NCI-H1436 (cell line): Measurements from ENCODE around the gene PRPF8.
"Not testable (repeated sequence)": the region's sequence is repeated elsewhere in the genome, so short reads cannot be mapped to it uniquely, and the experiment has no call there.

Experiments used
- DNase-seq: peaks from one replicate; lab custom pipeline; 2025; lab: John Stamatoyannopoulos, UW

The PRPF8 gene

DNA sequence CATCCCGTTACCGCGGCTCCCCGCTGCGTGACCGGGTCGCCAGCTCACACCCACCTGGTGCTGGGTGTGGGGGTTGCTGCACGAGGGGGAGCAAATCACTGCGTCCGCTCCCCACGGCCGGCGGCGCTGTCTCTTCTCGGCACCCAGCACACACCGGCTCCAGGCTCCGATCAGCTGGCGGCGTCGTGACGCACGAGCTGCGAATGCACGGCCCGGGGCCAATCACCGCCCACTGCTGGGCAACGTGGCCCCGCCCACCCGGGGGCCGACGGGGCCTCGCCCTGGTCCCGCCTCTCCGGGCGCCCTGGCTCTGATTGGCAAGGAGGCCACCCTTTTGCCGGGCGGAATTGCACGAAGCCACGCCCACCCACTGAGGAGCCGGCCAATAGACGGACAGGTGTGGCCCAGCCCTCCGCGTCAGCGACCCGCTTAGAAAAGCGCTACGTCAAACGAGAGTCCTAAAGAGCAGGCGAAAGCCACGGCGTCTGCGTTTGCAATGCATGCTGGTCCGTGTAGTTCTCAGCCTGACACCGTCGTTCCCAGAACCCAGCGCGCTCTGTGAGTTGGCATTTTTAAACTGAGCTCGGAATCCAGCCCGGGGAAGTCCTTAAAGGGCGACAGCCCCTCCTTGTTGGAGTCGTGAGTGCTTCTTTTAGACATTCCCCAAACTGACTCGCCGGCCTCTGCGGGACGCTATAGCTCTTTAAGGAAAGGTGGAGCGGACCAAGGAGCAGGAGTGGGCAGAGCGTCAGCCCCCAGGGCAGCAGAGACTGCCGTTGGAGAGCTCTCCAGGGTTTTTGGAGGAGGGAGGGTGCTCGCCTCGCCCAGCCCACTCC lies 31.6 kb upstream of the PRPF8 start:
- peak; percentile 99 for DNase-seq

DNA sequence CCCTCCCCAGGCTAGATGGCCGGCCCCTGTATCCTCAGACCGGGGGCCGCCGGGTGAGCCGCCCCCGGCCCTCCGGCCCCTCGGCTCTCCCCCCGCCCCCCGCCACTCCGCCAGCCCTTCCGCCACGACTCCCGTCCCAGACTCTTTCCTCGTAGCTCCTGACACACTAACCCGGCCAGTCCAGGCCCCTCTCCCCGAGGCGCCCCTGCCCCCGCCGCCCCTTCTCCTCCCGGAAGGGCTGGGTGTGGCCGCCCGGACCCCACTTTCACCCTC lies 31.1 kb upstream of the PRPF8 start:
- no peak for DNase-seq

DNA sequence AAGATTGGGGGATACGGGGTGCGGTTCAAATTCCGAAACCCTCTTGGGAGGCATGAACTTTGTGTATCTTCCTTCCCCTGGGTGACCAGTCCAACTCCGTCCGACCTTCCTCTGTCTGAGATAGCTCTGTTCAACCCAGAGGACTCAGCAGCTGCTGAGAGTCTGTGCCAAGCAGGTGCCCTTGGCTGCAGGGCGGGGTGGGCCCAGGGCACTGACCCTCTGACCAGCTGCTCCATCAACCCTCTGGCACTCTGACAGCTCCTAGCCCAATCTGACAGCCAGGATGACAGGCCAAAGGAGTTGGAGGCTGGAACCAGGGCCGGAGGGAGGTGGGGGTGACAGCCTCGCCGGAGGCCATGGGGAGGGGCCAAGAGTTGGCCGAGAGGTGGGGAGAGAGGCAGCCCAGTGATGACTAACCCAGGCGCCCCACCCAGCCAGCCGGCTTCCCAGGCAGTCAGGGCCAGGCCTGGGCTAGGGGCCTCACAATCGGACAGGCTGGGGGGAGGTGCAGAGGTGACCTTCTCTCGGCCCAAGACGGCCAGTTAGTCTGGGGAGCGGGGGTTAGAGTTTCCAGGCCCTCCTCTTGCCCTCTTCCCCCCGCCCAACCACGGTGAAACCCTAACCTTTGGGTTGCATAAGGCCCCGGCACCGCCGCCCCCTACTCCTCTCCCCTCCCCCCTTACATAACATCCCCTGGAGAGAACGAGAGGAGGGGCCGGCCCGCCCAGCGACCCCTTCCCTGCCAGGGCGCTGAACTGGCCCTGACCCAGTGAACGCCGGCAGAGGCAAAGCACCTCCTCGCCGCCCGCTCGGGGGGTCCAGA lies 30.5 kb upstream of the PRPF8 start:
- no peak for DNase-seq

DNA sequence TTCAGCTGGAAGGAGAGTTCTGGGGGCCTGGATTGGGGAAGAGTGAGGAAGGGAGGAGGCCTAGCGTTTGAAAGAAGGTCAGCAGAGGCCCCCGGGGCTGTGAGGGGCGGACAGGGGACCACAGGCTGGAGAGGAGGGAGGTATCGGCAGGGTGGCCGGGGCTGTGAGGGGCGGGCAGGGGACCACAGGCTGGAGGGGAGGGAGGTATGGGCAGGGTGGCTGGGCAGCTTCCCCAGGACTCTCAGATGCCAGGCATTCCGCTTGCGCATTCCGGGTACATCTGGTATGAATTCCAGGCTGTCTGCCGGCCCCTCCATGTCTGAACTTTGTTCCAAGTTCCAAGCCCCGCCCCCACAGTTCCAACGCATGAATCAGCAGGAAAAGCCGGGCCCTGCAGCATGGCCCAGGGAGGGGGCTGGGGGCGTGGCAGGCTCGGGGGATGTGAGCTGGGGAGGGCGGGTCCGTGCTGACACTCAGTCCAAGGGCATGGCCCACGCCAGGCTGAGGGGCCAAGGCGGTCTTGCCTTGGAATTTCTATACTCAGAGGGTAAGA lies 29.8 kb upstream of the PRPF8 start:
- no peak for DNase-seq

DNA sequence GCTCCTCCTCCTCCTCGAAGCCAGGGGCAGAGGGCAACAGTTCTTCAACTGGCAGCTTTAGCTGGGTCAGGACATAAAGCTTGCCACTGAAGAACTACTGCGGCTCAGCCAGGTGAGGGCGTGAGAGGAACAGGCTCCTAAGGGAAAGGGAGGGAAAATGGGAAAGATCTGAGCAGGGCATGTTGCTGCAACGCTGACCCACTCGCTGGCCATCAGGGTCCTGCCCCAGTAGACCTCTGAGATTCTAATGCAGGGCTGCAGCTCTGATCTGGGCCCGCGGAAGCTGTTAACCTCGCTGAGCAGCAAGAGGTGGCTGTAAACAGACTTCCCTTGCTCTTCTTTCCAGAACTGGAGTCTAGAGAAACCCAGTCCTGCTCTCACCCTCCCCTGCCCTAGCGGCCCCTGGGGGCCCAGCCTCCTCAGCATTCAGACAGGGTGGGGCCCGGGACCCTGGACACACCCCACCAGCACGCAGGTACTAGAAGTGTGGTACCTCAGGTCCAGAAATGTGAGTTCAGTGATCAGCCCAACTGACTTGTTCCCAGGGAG lies 29.3 kb upstream of the PRPF8 start:
- DNase-seq, result peak; percentile 12

DNA sequence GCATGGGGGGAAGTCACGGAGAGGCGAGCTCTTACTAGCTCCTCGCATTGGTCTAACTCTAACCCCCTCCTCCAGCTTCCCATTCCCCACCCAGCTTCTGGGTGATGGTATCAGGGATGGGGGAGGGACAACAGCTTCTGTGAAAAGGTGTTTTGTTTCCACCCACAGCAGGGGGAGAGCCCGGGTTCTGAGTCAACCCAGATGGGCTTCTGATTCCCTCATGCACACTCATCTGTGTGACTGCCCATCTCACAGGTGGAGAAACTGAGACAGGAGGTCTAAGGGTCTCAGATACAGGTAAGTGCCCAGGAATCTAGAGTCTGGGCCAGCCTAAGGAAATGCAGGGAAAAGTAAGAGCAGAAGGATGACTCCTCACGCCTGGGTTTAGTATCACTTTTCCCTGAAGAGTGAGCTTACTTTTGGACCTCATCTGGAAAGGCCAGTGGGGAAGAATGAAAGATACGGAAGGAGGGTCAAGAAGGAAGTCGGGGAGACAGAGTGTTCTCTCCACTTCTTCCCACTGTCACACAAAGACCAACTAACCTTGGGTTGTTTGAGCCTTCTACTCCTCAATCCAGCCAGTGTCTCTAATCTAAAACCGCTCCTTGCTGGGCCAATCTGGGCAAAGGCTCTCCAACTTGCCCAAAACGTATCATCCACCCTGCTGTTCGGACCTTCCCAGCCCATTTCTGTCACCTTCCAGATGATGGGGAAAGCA lies 28.7 kb upstream of the PRPF8 start:
- no peak for DNase-seq

DNA sequence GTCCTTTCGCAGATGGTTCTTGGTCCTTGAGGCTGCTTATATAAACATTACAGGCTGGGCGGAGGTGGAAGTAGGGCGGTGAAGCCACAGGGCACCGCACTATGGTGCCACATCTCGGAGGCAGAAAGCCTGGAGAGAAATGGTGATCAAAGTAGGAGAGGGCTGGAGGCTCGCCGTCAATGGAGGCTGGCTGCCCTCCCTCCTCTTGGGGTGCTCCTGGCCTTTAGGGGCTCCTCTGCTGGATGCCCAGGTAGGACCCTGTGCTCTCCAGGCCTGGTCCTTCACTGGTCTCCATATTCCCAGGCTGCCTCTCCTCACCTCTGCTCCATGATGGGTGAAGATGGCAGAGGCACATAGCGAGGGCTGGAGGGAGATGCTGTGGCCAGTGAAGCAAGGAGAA lies 27.6 kb upstream of the PRPF8 start:
- DNase-seq, result no peak

DNA sequence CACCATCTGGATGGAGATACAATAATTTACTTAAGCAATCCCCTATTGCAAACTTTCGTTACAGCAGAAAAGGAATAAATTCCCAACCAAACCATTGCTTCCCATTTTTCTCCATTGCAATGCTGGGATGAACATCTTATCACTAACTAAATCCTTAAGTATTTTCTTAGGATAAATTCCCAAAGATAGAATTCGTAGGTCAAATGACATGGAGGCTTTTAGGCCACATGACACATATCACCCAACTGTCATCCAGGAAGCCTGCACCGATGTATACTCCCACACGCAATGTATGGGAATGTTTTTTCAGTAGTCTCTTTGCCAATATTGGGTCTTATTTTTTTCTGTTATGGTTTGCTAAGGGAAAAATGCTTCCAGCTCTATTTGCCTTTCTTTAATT lies 27.1 kb upstream of the PRPF8 start:
- DNase-seq, result no peak

DNA sequence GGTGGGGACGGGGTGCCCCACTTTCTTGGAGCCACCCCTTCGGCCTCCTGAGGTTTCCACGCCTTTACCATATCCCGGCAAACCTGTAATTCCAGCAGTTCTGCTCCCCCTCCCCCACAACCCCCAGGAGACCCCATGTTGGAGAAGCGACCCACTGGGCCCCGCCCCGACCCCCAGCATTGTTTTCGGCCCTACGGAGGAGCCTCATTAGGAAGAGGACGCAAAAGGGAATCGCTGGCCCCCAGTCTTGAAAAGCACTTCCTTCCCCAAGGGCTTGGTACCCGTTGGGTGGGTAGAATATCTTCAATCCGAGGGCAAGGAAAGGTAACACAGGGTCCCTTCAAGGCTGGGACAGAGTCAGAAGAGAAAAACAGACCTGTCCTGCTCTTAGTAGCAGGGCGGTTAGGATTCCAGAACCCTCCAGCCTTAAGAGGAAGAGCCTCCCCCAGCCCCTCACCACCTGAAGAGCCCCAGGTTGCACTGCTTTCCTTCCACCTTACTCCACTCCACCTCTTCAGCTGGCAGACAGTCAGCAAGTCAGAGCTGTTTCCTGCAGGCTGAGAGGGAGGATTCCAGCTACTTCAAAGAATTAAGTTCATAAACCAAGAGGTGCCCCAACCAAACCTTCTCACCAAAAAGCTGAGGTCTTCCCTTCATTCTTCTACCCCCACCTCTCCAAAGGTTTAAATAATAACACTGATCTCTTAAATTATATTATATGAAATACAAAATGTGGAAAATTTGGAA lies 26.3 kb upstream of the PRPF8 start:
- DNase-seq, result no peak

DNA sequence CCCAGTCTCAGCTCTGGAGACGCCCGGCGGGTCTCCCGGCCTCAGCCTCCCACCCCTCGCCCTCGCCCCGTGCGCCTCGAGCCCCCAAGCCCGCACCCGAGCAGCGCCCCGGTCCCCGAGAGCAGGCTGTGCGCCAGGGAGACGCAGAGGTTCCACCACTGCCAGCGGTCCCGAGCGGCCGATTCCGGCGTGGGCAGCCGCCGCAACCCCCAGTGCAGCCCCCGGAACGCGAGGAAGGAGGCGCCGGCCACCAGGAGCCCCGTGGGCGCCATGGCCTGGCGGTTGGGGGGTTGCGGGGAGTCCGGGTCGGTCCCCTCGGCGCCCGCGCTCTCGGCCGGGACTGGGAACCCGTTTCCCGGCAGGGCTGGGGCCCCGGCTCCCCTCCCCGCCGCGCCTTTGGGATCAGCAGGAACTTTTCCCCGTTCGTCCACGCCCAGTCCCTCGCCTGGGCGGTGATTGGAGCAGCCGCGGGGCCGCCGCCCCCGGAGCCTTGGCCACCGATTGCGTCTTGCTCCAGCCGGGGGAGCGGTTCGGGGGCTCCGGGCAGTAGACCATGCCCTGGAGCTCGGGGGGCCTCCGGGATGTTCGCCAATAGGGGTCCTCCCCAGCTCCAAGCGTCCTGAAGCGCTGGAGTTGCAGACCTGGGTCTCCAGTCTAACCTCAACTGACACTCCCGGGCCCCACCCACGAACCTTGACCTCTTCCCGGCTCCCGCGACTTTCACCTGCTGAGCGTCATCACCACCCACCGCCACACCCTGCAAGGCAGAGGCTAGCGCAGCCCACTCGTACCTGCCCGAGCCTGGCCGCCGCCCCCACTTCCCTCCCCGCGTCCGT lies 25.5 kb upstream of the PRPF8 start, which contains the start of gene TLCD2:
Gene TLCD2 (minus strand): TSS at position 407 of the 836 bp plus-strand sequence. CDS start 135 bp downstream, at position 272.
- no peak for DNase-seq

DNA sequence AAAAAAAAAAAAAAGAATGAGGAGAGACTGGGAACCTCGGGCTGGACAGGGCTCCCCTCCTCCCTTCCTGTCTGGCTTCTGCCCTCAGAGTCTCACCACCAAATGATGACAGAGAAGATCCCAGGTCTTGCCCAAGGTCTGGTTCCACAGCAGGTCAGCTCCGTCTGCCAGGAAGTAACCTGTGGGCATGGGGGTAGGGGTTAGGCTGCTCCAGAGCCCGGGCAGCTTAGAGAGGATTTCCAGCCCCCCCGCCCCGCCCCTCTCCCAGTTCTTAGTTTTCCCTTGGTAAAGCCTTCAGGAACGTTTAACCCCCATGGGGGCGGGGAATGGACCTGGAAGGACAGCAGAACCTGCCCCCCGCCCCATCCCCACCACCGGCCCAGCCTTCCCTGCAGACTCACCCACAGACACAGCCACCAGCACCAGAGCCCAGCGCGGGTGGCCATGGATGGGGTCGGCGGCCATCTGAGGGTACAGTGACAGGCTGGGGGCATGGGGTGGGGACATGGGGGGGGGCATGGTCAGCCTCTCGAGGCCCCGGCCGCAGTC lies 24.8 kb upstream of the PRPF8 start:
- DNase-seq, result no peak

DNA sequence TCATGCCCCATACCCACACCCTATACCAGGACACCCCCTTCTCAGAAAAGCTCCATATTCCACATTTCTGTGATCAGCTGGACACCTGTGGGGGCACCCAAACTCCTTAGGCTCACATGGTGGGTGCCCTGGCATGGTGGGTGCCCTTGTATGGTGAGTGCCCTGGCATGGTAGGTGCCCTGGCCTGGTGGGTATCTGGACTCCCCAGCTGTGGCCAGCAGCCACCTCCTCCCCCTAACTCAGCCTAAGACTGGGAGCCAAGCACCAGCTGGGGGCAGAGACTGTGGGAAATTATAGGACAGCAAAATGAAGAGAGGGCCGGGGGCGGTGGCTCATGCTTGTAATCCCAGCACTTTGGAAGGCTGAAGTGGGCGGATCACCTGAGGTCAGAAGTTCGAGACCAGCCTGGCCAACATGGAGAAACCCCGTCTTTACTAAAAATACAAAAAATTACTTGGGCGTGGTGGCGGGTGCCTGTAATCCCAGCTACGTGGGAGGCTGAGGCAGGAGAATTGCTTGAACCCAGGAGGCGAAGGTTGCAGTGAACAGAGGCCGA lies 24.2 kb upstream of the PRPF8 start:
- not testable (repeated sequence) for DNase-seq

DNA sequence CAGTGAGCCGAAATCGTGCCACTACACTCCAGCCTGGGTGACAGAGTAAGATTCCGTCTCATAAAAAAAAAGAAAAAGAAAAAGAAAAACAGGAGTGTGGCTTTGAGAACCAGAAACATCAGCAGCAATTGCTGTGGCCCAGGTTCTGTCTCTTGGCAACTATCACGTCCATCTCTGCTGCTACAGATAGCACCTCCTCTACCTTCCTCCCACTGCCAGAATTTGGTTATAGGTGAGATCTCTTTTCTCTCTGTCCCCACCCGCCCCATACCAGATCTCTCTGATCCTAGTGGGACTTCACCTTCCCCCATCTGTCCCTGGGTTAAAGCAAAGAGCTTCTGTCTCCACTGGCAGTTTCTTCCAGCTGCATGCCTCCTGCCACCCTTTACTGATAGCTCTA lies 22.4 kb upstream of the PRPF8 start:
- DNase-seq, result no peak

DNA sequence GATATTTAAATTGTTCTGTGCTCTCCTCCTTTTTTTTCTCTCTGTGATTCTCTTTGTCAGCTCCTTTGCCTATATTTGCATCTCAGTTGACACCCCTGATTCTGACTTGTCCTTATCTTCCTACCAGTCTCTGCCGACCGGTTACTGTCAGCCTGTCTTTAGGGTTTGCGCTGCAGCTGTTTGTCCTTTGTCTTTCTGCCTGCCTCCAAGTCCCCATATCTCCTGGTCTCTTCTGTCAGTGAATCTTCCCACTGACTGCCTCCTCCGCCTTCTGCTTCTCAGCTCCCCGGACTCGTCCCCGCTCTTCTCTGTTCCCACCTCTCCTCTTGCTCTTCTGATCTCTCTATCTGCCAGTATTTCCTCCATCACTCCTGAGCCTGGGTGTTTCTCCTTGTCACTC lies 20.3 kb upstream of the PRPF8 start:
- no peak for DNase-seq

DNA sequence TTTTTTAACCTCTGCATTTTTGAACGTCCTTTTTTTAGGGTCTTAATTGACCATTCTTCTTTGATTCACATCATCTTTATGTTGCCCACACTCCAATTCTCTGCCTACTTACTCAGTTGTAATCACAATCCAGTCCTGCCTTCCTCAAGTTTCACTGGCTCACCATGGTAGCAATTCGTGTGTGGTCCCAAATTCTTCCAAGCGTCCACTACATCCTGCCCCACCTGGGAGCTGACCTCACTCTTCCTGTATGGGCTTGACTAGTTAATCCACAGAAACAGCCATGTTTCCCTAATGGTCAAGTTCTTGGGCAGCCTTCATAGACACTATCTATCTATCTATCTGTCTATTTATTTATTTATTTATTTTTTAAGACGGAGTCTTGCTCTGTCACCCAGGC lies 18.4 kb upstream of the PRPF8 start:
- no peak for DNase-seq

DNA sequence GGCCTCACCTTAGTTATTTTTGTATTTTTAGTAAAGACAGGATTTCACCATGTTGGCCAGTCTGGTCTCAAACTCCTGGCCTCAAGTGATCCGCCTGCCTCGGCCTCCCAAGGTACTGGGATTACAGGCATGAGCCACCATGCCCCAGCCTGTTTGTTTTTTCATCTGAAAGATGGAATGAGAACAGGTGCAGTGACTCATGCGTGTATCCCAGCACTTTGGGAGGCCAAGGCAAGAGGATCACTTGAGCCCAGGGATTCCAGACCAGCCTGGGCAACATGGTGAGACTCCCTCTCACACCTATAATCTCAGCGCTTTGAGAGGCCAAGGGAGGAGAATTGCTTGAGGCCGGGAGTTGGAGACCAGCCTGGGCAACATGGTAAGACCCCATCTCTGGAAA lies 15.2 kb upstream of the PRPF8 start:
- DNase-seq, result not testable (repeated sequence)

DNA sequence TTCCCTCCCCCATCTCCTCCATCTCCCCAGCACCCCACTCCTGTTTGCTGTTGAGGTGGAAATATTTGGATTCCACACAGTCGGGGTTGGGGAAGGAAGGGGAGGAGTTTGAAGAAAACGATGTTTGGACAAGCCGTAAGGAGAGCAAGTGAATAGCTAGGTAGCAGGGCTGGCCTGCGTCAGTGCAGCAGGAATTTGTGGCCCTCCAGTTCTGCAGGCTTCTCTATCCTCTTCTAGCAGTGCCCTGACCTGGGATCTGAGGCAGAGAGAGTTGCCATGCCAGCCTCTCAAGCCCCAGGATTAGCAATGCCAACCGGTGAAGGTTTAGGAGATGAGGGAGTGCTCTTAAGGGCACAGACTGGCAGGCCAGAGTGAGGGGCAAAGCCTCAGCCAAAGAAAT lies 13.0 kb upstream of the PRPF8 start:
- DNase-seq, result no peak

DNA sequence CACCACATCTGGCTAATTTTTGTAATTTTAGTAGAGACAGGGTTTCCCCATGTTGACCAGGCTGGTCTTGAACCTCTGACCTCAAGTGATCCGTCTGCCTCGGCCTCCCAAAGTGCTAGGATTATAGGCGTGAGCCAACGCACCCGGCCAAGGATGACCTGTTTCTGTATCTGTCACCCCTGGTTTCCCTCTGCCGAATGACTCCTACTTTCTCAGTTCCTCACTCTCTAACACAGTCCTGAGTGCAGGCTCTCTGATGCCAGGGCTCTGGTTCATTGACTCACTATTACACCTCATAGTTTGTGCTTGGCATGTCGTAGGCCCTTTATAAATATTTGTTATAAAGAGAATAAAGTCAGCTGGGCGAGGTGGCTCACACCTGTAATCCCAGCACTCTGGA lies 10.7 kb upstream of the PRPF8 start:
- DNase-seq, result no peak

DNA sequence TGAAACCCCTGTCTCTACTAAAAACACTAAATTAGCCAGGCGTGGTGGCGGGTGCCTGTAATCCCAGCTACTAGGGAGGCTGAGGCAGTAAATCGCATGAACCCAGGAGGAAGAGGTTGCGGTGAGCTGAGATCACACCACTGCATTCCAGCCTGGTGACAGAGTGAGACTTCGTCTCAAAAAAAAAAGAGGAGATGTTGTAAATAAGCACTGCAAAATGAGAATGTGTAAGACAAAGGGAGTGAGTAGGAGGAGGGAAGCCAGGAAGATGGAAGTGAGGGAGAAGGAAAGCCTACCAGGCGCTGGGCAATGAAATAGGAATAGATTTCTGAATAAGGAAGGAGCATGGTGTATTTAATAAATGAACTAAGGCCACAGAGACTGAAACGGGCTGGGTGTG lies 8.7 kb upstream of the PRPF8 start:
- DNase-seq, result no peak
